GM19240 (cell line): ENCODE measurements around the gene DOCK6.

Source experiments
- DNase-seq: peaks from one replicate; pipeline ENCODE4 v3.0.0; 2011; ENCODE audit warnings: low spot score; ENCODE audit not compliant: insufficient read length

DOCK6 gene

GRCh38 chr19:11273989-11274388 is 11.7 kb upstream of the DOCK6 start:
- no peak for DNase-seq

GRCh38 chr19:11273296-11273695 is 11.0 kb upstream of the DOCK6 start:
- DNase-seq = no peak

DNA sequence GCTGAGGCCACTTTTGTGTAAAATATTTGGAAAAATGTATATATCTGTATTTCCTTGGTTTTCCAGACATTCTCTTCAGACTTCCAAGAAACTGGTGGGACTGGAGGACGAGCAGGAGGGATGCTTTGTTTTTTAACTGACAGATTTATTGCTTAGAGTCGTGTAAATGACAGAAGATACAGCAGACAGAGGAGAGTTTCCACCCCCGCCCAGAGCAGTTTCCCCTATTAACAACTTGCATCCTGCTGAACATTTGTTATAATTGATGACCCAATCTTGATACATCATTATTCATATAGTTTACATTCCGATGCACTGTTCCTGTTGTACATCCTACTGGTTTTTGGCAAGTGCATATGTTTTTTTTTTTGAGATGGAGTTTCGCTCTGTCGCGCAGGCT is 7.1 kb upstream of the DOCK6 start:
- no peak for DNase-seq

DNA sequence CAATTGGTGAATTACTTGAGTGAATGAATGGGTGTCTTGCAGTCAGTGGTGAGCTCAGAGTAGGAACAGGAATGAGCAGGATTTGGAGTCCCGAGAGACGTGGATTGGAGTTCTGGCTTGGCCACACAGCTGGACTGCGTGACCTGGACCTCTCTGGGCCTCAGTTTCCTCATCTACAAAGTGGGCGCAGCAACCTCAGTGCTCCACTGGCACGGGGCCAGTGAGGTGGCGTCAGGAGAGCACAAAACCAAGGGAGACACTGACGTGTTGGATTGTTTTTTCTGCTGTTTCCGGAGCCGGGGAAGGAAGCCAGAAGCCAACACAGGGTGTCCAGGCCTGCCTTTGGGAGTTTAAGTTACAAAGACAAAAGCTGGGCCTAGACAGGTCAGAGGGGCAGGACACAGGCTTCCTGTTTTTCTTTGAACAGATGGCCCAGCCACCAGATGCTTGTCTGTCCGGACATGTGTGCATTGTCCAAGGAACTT is 6.5 kb upstream of the DOCK6 start:
- no peak for DNase-seq

DNA sequence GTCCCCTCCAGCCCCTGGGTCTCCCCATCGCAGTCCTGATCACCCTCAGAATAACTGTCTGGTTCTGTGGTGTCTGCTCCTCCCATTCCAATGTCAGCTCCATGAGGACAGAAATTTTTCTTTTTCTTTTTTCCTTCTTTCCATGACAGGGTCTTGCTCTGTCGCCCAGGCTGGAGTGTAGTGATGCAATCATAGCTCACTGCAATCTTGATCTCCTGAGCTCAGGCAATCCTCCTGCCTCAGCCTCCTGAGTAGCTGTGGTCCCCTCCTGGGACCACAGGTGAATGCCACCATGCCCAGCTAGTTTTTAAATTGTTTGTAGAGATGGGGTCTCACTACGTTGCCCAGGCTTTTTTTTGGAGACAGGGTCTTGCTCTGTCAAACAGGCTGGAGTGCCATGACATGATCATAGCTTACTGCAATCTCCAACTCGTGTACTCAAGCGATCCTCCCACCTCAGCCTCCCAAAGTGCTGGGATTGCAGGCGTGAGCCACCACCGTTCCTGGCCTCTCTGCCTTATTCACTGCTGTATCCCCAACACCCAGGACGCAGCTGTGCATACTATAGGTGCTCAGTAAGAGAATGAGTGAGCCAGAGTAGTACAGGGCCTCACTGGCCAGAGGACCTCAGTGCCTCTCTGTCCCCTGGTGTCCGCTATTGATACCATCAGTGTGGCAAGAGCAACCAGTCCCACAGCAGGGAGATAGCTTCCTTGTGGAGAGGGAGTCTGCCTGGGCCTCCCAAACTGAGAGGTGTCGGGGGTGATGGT is 5.2 kb upstream of the DOCK6 start:
- DNase-seq = no peak

DNA sequence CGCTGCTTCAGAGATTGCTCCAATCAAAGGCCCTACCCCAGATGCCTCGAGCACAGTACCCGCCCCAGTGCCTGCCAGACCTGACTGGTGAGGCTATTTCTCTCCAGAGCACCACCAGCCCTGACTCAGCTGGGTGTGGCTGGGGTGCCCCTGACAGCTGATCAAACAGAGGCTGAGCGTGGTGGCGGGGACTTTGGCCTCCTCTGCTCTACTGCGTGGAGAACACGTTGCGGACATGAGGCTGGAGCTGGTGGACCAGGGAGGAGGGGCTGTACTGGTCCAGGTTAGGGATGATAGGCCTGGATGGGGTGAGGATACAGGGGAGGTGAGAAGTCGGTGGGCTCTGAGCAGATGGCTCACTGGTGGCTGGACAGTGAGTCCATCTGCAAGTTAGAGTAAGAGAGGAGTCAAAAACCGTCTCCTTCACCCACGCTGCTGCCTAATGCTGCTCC is 3.5 kb upstream of the DOCK6 start:
- DNase-seq = no peak

GRCh38 chr19:11265177-11265784 is 3.0 kb upstream of the DOCK6 start:
- no peak for DNase-seq

- no peak for DNase-seq
Measured at GRCh38 chr19:11264452-11265176, 2.3 kb upstream of the DOCK6 start.

DNA sequence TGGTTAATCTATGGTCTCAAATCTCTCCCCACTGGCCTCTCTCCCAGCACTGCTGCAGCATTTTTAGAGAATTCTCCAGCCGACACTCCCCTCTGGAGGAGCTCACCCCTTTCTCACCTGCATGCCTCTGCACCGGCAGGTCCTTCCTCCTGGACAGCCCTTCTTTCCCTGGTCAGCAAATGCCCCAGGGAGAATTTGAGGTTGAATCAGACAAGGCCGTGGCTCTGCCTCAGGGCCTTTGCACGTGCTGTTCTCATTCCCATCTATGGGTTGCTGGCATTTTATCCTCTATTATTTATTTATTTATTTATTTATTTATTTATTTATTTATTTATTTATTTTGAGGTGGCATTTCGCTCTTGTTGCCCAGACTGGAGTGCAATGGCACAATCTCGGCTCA is 1.4 kb upstream of the DOCK6 start:
- DNase-seq = no peak

GRCh38 chr19:11261431-11261970 is 823 bp downstream of the DOCK6 start:
- no peak for DNase-seq

- DNase-seq = no peak
Measured at GRCh38 chr19:11260996-11261395, 1.3 kb downstream of the DOCK6 start.

DNA sequence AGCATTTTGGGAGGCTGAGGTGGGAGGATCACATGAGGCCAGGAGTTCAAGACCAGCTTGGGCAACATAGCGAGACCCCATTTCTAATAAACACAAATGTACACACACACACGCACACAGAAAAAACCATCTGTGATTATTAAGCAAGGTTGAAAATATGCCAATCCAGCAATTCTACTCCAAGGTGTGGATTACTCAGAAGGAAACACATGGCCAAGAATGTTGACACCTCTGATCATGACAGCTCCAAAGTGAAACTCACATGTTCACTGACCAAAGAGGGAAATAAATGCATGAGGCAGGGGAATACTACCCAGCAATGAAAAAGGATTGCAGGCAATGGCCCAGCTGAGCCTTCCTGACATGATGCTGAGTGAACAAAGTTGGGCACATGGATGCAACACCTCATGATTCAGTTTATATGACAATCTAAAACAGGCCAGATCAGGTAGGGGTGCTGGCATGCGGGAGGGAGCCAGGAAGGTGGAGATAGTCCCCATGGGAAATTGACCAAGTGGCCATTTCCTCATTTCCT is 4.4 kb downstream of the DOCK6 start:
- no peak for DNase-seq

GRCh38 chr19:11256189-11256588 is 6.1 kb downstream of the DOCK6 start:
- DNase-seq = no peak

DNA sequence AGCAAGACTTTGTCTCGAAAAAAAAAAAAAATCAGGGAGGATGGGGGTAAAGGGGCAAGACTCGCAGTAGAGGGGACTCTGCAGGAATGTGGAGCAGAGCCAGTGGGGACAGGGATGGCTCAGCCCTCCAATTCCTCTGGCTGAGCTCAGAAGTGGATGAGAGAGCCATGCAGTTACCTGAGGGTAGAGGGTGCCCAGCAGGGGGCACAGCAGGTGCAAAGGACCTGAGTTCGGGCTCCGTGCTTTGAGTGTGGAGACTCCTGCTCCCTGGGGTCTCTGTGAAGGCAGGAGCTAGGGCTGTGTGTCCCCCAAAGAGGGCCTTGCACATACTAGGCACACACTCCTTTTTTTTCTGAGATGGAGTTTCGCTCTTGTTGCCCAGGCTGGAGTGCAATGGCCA is 7.7 kb downstream of the DOCK6 start:
- DNase-seq = no peak

DNA sequence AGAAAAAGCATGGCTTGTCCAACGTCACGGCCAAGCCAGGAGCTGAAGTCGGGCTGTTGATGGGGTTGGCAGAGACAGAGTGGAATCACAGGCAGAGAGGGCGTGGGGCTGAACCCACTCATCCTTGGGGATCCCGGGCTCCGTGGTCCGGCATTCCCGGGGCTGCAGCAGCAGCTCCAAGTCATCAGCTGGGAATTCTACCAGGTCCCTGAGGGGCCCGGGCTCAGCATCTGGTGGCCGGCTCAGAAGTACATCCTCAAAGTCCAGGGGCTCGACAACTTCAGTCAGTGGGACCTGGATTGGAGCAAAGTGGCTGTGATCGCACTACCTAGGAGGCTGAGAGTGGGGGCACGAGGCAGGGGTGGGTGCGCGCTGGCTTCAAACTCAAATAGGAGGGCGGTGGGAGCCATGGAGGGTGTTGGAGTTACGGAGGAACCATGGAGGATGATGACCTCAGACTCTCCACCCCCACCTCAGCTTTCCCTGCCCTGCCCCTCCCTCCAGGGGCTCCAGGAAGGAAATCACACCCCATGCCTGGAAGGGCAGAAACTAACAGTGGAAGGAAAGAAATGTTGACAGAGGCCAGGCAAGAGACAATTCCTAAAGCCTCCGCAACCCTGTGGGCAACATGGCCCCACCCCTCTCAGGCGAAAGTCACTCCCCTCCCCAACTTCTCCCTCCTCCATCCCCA is 9.5 kb downstream of the DOCK6 start:
- DNase-seq = no peak

DNA sequence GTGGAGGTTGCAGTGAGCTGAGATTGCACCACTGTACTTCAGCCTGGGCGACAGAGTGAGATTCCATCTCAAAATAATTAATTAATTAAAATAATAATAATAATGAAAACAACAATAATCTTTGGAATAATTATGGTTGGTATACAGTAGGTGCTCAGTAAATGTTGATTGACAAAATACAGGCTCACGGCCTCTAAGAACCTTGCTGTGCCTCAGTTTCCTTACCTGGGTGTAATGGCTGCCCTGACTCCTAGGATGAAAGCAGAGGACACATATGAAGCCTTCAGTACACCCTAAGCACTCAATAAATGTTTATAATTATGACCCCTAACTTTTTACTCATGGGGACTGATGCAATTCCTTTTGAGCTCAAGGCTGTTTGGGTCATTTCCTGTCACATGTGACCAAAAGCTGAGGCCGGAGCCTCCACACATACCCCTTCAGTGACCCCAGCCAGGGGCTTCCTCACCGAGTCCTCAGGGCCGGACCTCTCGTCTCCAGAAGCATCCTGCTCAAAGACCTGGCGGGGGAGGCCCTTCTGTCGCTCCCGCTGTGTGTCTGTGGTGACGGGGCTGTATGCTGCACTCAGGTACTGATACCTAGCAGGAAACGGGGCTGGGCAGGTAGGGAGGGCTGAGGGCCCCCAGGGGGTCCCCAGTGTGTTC is 10.5 kb downstream of the DOCK6 start:
- DNase-seq = no peak

DNA sequence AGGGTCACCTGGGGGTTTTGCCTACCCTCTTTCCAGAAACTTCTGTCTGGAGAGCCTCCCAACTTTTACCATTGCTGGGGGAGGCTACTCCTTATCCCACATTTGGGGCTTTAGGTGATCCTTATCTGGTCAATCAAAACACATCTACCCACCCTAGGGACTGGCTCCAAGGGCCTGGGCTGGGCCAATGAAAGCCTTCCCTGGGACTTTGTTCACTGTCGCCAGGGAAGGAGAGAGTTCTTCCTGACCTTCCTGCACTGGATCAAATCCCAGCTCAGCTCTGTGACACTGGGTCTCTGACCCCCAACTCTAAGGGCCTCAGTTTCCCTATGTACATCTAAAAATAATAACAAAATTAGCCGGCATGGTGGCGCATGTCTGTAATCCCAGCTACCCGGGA is 11.1 kb downstream of the DOCK6 start:
- DNase-seq = no peak

DNA sequence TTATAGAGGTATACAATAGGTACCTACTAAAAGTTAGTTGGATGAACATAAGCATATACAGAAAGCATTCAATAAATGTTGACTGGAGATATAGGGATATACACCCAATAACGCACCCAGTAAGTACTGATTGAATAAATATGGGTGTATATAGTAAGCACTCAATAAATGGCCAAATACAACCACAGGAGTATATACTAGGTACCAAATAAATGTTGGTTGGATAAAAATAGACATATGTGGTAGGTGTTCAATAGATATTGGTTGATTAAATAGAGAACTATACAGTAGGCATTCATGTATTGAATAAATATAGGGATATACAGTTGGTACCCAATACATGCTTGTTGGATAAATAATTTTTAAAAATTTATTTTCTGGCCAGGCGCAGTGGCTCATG is 13.5 kb downstream of the DOCK6 start:
- DNase-seq = no peak

DNA sequence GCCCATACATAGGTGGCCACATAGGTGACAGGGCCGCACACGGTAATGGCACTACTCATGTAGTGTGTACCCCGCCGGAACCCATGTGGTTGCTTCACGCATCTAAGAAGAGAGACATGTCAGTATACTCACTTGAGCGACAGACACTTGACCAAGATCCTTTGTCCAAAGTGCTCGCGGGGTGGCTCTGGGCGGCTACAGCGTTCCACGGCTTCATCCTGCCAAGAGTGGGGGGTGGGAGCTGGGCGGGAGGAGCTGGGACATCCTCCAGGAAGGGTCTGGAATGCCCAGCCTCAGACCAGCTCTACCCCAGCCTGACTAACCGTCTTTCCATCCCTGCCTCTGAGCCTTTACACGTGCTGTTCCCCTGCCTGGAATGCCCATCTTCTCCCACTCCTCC is 14.4 kb downstream of the DOCK6 start:
- no peak for DNase-seq

DNA sequence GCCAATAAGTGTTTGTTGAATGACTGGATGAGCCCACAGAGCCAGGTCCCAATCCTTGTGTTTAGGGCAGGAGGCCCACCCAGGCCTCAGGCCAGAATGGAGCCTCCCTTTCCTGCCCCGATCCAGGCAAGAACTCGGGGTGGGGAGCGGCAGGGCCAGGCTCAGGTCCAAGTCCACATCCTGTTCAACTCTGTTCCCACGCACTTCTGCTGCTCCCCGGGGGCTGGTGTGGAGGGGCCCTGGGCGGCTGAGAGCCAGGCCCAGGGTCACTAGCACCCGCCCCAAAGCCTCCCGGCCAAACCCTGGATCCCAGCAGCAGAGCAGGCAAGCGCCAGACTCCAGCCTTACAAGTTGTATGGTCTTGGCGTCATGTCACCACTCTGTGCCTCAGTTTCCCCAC is 14.9 kb downstream of the DOCK6 start:
- no peak for DNase-seq

DNA sequence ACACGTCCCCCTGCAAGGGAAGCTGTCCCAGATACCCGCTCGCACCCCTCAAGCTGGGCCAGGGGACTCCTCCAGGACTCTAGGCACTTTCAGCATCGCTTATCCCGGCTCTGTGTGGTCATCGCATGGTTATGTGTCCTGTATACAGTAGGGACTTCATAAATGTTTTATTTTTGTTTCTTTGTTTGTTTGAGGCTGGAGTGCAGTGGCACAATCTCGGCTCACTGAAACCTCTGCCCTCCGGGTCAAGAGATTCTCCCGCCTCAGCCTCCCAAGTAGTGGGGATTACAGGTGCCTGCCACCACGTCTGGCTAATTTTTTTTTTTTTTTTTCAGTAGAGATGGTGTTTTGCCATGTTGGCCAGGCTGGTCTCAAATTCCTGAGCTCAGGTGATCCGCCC is 15.4 kb downstream of the DOCK6 start:
- no peak for DNase-seq
